NOMO-1 treated with DMSO at 0.1 percent for 48 hours (cell line): ENCODE data around the gene OBP2B.
"Not testable (repeated sequence)": the region's sequence is repeated elsewhere in the genome, so short reads cannot be mapped to it uniquely, and the experiment has no call there.

Experiments
- DNase-seq: peaks from one replicate; lab custom pipeline; 2025; ENCODE audit not compliant: unreplicated experiment; lab: John Stamatoyannopoulos, UW

Gene OBP2B

DNA sequence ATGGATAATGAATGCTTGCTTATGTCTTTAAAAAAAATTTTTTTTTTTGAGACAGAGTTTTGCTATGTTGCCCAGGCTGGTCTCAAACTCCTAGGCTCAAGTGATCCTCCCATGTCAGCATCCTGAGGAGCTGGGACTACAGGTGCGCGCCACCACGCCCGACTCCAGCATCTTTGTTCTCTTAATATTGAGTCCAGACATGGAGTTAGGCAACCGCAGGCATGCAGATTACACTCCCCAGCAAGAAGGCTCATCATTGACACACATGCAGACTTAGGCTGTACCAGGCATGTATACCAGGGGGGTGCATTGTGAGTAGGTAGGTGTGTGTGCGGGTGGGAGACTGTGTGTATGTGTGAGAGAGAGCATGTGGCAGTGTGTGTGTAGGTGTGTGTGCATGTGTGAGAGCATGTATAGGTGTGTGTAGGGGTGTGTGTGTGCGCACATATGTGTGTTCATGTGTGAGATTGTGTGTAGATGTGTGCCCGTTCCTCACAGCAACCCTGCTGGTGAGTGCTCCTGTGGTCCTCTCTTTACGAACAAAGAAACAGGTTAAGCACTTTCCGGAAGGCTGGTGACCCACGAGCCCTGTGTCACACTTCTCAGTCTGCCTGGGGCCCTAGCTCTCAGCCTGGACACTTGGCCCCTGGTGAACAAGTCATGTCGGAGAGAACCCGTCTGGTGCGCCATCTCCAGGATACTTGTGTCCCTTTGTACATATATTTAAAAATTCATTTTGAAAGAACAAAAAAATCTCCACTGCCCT, 6.2 kb downstream of the OBP2B start:
- DNase-seq: no peak

DNA sequence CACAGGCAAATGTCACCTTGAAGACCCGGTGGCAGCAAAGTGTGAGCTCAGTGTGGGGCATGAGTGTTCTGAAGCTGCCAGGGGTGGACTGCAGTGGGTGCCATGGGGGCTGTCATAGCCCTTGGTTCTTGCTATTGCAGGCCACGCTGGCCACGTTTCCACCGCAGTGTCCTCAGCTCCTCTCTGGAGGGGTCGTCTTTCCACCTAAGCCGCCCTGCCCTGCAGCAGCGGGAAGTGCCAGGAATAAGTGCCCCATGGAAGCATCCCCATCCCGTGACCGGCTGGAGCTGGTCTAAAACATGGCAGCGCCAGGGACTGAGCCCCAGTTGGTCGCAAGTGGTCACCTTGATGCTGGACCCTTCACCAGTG, 6.9 kb downstream of the OBP2B start:
- DNase-seq: no peak

DNA sequence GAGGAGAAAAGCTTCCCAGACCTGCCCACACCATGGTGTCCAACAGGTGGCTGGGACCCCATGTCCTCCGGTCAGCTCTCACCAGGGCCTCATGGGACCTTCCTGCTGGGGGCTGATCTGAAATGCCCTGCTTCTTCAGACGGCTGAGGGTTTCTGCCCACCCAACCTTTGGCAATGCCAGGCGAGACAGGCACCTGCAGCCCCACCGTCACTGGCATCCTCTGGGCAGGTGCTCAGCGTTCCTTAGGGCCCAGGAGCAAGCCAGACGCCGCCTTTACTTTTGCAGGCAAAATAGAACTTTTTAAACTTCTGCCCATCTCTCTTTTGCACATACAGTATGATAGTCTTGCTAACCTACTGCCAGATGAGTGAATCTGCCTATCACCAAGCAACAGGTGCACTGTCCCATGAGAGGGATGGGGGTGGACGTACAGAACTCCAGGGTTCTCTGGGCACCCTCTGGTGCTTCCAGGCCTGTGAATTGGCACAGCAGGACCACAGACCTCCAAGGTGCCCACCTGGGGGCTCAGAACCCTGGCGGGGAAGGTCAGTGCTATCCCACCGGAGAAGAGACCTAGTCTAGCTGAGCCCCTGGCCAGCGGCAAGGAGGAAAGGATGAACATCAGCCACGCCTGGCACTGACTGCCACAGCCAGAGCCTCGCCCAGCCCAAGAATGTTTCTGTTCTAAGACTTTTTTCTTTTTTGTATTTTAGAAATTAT, 7.5 kb downstream of the OBP2B start:
- DNase-seq: no peak

DNA sequence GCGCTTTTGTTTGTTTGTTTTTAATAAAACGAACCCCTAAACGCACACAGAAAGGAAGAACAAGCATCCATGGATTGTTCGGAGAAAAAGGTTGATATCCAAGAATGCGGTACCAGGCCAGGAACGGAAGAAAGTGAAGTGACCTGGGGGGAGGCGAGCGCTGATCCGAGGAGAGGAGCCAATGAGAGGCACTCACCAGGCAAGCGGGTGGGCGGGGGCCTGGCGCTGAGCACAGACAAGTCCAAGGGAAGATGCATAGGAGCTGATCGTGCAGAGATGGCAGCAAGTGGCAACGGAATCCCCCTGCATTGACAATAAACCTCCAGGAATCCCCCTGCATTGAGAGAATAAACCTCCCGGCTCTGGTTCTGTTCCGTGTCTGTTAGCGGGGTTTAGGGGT, 8.4 kb downstream of the OBP2B start:
- no peak for DNase-seq

DNA sequence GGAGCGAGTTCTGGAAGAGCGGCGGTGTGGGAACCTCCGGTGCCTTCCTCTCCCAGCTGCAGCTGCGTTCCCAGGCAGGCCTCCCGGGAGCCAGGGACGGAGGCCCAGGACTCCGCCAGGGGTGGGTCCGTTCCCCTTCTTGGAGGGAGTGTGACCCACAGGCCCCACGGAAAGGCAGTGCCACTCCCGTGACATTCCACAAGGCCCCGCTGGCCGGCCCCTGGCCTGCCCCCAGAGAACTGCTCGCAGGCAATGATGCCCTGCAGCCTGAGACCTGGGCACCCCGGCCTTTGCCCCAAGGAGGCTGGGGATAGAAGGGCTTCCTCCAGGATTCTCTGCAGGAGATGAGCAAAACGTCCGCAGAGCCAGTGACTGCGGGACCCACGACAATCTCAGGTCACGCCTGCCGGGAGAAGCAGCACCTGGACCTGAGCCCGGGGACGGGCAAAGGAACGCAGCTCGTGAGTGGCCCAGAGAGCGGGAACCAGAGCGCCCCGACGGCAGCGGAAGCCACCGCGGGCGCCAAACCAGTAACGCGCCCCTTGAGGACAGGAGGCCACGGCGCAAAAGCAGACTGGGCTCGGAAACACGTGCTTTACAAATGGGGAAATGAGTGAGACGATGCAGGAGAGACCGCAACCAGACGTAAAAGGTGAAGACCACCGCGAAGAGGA, 9.3 kb downstream of the OBP2B start:
- peak; percentile 2 for DNase-seq

DNA sequence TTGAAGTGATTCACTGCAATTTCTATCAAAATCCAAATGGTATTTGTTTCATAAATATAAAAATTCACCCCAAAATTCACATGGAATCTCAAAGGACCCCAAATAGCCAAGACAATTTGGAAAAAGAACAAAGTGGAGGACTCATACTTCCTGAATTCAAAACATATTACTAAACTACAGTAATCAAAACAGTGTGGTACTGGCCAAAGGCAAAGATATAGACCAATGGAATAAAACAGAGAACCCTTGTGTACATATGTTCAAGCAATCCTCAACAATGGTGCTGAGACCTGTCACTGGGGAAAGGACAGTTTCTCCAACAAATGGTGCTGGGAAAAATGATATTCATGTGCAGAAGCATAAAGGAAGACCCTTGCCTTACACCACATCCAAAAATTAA, 14.0 kb downstream of the OBP2B start:
- DNase-seq: no peak

DNA sequence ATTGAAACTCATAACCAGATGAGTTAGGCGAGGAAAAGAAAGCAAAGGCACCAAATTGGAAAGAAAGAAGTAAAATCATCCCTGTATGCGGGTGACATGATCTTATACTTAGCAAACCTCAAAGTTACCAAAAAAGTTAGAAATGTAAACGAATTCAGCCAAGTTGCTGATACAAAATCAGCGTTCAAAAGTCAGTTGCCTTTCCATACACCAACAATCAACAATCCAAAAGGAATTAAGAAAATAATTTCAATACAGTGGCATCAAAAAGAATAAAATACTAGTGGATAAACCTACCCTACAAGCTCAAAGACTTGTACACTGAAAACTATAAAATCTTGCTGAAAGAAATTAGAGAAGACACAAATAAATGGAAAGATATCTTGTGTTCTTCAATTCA, 14.5 kb downstream of the OBP2B start:
- no peak for DNase-seq

DNA sequence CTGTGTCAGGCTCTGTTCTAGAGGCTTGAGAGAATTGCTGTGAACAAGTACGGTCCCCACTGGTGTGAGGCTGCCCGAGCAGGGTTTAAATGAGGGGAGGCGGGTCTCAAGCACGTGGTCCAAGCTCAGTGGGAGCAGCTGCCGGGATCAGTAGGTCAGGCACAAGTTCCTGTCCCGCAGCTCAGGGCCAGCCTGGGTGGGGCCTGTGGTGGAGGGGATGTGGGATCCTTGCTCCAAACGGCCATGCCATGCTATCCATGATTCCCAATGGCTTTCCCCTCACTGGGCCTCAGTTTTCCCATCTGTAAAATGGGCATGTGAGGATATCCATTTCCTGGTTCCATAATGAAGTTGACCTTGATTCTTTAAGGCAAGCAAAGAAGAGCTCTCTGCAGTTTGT, 17.1 kb downstream of the OBP2B start:
- DNase-seq: no peak

DNA sequence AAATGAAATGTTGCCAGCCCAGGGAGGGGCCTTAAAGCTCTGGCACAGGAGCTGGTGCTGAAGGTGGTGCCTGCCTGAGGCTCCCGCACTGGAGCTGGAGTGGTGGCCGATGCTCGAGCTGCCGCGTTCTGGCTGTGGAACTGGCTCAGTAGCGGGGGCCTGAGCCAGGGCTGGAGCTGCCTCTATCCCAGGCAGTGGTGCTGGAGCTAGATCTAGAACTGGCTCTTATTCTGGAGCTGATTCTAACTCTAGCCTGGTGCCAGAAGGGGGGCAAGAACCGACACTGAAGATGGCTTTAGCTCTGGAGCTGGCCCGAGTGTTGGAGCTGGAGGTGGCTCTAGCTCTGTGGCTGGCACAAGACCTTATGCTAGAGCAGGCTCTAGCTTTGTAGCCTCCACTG, 19.2 kb downstream of the OBP2B start:
- DNase-seq: no peak

DNA sequence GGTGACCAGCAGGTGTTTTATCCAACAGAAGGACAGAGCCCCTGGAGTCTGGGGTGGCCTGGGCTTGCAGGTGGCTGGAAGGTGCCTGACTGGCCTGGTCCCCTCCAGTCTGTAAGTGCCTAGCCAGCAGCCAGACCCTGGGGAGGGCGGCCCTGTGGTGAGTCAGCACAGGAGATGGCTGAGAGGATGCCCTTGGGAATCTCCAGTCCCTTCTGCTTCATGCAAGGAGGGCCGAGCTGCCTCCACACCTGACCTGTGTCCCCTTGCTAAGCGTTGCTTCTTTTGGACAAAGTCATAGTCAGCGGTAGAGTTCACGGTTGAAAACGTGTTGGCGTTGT, 20.2 kb downstream of the OBP2B start:
- DNase-seq: no peak

DNA sequence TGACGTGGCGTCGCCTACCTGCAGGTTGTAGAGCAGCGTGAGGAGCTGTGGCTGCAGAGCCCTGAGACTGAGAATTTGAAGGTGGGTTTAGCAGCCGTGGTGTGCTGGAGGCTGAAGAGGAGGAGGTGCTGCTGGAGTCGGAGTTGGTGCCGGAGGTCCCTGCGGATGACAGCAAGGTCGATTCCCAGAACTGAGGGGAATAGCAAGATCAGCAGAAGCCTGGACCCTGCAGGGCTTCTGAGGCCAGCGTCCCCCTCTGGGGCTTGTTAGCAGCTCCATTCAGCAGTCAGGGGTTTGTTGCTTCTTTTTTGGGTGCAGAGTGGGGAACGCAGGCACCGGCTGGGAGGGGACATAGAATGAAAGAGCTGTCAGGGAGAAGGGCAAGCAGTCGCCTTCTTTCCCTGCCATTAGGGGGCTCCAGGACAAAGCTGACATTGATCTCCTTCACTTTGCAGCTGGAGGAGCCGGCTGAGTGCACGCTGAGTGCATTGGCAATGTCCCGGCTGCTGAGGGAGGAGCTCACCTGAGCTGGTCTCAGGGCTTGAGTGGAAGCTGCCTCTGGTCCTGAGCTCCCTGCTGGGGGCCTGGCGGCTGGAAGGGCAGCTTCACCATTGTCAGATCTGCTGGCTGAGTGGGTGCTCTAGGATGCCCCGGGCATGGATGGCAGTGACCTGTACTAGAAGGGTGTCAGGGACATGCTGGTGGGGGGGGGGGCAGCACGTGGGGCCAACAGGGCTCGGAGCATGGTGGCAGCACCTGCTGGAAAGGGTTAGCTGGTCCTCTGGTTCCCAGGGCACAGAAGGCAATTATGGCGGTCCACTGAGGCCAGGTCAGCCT, 20.8 kb downstream of the OBP2B start:
- no peak for DNase-seq

DNA sequence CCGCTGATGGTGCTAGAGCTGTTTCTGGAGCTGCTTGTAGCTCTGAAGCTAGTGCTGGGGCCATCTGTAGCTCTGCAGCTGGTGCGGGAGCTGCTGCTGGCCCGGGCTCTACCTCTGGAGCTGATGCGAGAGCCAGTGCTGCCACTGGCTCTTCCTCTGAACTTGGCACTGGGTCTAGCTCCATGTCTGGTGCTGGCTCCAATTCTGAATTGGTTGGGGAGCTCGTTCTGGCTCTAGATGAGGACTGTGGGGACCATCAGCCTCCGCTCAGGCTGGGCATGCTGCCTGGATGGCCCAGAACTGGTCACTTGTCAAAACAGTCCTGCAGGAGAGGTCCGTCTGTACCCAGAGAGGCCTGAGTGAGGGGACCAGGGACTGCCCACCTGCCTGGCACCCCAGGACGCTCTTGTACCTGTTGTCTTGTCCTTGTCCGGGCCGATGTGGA, 21.5 kb downstream of the OBP2B start:
- DNase-seq: no peak

DNA sequence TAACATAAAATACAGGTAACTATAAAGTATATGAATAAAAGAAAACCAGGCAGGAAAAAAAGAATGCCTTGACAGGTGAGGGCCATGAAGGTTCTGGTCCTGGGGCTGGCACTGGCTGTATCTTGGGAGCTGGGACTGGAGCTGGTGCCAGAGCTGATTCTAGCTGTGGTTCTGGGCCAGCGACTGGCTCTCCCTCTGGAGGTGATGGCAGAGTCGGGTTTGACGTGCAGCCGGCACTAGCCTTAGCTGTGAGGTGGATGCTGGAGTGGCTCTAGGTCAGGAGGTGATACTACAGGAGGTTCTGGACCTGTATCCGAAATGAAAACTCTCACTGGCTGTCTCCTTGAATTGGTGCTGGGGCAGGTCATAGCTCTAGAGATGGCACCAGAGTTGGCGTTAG, 22.3 kb downstream of the OBP2B start:
- DNase-seq: no peak

DNA sequence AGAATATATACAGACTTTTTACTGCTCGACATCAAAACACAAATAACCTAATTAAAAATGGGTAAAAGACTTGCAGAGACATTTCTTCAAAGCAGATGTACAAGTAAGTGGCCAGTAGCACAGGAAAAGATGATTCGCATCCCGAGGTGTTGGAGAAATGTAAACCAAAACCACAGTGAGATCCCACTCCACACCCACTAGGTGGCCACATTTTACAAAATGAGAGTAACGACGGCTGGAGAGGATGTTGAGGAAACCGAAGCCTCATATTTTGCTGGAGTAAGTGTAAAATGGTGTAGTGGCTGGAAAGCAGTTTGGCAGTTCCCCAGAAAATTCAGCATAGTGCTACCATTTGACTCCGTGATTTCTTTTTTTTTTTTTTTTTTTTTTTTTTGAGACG, 24.1 kb downstream of the OBP2B start:
- DNase-seq: peak; percentile 62

DNA sequence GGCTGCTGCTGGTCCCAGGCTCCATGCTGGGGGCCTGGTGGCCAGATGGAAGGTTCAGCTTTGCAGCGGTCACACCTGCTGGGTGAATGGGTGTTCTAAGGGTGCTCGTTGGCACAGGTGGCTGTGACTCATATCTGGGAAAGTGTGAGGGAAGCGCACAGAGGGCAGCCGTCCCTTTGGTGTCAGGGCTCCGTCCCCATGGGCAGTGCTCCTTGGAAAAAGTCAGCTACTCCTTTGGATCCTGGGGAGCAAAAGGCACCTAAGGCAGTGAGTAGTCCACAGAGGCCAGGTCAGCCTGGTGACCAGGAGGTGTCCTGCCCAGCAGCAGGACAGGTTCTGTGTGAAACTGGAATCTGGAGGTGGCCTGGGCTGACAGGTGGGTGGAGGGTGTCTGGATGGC, 26.9 kb downstream of the OBP2B start:
- DNase-seq: no peak

DNA sequence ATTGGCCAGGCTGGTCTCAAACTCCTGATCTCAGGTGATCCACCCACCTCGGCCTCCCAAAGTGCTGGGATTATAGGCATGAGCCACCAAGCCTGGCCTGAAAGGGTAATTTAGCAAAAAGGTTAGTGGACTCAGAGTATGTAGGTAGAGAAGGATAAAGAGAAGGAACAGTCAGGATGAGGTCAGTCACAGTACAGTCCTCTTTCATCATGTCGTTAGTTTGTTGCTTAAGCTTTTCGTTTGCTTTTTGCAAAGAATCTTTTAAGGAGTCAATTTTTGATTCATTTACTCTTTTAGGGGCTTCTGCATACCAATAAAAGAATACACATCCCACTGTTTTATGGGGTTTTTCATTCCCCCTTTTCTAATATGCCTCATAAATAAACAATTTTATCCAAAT, 27.5 kb downstream of the OBP2B start:
- peak; percentile 15 for DNase-seq

DNA sequence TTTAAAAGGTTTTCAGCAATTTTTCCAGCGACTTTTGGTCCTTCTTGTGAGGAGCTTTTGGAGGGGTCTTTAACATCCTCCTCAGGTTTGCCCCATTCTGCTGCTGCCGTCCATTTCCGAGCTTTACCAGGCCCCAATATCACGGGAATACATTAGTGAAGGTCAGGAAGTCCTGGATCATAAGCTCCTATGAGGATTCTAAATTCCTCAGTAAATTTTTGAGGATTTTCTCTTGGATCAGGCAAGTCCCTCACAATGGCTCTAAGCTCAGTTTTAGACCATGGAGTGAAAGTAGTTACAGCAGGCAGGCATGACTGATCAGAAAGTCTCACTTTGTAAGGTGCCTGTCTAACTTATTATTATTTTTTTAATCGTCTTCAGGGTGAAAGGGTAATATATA, 28.1 kb downstream of the OBP2B start:
- DNase-seq: no peak

DNA sequence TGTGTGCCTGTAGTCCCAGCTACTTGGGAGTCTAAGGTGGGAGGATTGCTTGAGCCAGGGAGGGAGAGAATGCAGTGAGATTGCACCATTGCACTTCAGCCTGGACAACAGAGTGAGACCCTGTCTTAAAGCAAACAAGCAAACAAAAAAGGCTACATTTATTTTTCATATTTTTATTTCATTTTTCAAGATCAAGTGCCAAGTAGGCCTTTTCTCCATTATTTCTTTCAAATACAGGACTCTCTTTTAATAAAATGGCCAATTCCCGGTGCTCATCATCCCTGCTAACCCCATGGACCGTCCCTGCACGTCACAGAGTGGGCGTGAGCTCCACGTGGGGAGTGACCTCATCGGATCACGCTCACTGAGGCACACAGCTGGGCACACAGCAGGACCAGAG, 36.0 kb downstream of the OBP2B start:
- DNase-seq: no peak

DNA sequence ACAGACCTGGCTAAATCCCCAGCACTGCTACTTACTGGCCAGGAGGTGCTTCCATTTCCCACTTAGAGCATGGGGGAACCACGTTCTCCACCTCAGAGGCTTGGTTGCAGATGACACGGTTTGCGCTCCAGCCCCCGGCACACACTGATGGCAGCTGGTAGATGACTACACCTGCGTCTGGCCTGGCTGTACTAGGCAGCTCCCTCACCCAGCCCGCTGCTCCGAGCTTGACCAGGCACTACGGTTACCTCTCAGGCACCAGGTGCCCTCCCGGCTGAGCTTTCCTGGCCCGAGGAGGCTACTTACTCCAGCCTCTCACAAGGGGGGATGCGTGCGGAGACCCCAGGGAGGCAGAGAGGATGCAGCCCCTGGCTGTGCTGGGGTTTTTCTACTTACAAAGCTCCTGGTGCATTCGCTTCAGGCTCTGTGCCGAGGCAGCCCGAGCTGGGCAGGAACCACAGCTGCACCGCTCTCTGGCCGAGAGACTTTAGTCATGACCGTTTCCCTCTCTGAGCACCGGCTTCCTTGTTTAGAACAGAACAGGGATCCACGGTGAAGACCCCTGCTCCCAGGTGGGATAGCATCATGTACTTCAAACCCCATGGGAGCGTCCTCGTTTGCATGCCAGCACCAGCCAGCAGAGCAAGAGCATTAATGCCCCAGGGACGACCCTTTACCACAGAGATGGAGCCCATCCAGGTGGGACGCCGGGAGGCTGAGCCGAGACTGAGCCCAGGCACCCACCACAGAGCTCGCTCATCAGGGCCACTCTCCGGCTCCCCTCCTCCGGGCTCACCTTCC, 37.7 kb downstream of the OBP2B start:
- DNase-seq: no peak

DNA sequence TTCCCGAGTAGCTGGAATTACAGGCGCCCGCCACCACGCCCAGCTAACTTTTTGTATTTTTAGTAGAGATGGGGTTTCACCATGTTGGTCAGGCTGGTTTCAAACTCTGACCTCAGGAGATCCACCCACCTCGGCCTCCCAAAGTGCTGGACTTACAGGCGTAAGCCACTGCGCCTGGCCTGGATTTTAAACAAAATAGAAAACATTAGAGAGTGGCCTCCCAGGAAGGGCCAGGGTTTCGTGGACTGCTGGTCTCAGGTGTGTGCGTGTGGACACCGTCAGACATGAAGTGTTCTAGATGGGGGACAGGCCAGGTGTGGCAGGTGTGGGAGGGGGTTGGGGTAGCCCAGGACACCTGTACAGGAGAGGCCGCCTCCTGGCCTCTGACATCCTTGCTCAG, 38.3 kb downstream of the OBP2B start:
- no peak for DNase-seq

DNA sequence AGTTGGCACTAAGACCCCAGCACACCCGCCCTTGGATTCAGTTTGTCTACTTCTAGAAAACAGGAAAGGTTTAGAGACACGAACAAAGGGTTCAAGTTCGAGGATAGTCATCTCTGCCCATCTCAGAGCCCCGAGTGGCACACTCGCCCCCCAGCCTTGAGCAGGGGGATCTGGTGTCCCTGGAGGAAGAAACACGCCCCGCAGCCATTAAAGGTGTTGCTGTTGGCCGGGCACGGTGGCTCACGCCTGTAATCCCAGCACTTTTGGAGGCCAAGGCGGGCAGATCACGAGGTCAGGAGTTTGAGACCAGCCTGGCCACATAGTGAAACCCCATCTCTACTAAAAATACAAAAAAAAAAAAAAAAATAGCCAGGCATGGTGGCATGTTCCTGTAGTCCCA, 39.4 kb downstream of the OBP2B start:
- DNase-seq: not testable (repeated sequence)
